Measurements from ENCODE around the gene MEGF9. TPM values are rescaled to one million over a fixed set of nuclear protein-coding genes. Genes with fewer than 3 reads are reported as not detected.

Gene MEGF9
- total and polyA plus RNA-seq, 2 of the 13 experiments (the other 11 are each of a cell fraction or from before 2014, with no cell fraction given): 3.1 to 3.3 TPM

DNA sequence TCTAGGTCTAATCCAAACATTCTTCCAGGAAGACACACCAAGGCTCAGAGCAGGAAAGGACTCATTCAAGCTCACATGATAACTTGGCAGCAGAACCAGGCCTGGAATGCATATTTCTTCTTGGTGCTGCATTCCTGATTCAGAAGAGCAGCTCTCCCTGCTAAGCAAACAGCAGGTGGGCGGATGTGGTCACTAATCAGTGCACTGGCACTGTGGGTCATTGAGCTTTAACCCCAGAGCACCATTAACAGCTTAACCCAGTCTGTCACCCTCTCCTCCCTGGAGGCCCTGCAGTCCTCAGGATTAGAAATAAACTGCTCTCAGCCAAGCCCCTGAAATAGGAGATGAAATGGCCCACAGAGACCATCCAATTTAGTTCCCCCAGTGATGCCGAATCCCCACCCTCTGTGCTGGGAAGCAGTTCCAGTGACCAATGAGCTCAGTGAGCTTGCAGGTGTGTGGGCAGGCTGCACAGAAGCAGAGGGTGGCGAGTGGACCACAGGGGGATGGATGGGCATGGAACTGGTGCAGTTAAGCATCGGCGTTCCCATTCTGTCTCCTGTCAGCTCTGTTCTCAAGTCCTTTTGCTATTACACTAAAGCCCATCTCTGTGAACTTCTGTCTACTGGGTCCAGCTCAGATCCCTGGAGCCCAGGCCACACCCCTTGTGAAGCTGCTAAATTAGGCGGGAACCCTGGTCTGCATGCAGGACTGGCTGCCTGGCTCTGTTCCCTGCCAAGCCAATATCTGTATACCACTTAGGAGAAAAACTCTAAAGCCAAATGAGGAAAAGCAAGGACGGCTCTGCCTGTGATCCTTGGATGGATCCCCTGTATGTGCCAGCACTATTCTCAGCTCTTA, 16.6 kb upstream of the MEGF9 start (continued):
- TF ChIP-seq, protein P1, sequence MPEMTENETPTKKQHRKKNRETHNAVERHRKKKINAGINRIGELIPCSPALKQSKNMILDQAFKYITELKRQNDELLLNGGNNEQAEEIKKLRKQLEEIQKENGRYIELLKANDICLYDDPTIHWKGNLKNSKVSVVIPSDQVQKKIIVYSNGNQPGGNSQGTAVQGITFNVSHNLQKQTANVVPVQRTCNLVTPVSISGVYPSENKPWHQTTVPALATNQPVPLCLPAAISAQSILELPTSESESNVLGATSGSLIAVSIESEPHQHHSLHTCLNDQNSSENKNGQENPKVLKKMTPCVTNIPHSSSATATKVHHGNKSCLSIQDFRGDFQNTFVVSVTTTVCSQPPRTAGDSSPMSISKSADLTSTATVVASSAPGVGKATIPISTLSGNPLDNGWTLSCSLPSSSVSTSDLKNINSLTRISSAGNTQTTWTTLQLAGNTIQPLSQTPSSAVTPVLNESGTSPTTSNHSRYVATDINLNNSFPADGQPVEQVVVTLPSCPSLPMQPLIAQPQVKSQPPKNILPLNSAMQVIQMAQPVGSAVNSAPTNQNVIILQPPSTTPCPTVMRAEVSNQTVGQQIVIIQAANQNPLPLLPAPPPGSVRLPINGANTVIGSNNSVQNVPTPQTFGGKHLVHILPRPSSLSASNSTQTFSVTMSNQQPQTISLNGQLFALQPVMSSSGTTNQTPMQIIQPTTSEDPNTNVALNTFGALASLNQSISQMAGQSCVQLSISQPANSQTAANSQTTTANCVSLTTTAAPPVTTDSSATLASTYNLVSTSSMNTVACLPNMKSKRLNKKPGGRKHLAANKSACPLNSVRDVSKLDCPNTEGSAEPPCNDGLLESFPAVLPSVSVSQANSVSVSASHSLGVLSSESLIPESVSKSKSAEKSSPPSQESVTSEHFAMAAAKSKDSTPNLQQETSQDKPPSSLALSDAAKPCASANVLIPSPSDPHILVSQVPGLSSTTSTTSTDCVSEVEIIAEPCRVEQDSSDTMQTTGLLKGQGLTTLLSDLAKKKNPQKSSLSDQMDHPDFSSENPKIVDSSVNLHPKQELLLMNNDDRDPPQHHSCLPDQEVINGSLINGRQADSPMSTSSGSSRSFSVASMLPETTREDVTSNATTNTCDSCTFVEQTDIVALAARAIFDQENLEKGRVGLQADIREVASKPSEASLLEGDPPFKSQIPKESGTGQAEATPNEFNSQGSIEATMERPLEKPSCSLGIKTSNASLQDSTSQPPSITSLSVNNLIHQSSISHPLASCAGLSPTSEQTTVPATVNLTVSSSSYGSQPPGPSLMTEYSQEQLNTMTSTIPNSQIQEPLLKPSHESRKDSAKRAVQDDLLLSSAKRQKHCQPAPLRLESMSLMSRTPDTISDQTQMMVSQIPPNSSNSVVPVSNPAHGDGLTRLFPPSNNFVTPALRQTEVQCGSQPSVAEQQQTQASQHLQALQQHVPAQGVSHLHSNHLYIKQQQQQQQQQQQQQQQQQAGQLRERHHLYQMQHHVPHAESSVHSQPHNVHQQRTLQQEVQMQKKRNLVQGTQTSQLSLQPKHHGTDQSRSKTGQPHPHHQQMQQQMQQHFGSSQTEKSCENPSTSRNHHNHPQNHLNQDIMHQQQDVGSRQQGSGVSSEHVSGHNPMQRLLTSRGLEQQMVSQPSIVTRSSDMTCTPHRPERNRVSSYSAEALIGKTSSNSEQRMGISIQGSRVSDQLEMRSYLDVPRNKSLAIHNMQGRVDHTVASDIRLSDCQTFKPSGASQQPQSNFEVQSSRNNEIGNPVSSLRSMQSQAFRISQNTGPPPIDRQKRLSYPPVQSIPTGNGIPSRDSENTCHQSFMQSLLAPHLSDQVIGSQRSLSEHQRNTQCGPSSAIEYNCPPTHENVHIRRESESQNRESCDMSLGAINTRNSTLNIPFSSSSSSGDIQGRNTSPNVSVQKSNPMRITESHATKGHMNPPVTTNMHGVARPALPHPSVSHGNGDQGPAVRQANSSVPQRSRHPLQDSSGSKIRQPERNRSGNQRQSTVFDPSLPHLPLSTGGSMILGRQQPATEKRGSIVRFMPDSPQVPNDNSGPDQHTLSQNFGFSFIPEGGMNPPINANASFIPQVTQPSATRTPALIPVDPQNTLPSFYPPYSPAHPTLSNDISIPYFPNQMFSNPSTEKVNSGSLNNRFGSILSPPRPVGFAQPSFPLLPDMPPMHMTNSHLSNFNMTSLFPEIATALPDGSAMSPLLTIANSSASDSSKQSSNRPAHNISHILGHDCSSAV (CRISPR knock-in tag; IDR thresholded peaks at IDR 0.05; ENCODE audit: borderline replicate concordance): no peak
- TF ChIP-seq HNRNPH1 (optimal IDR thresholded peaks at IDR 0.05; ENCODE audit: low read depth, low read length): no peak
- TF ChIP-seq KMT2B (CRISPR knock-in tag; IDR thresholded peaks at IDR 0.05): no peak
- TF ChIP-seq, protein P2, sequence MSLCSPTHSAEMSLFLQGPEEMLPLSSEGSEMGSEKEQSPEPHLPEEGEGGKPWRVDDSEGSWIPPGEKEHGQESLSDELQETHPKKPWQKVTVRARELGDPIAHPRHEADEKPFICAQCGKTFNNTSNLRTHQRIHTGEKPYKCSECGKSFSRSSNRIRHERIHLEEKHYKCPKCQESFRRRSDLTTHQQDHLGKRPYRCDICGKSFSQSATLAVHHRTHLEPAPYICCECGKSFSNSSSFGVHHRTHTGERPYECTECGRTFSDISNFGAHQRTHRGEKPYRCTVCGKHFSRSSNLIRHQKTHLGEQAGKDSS (CRISPR knock-in tag; IDR thresholded peaks at IDR 0.05; ENCODE audit: borderline replicate concordance, low read depth): no peak
- TF ChIP-seq, protein P3, sequence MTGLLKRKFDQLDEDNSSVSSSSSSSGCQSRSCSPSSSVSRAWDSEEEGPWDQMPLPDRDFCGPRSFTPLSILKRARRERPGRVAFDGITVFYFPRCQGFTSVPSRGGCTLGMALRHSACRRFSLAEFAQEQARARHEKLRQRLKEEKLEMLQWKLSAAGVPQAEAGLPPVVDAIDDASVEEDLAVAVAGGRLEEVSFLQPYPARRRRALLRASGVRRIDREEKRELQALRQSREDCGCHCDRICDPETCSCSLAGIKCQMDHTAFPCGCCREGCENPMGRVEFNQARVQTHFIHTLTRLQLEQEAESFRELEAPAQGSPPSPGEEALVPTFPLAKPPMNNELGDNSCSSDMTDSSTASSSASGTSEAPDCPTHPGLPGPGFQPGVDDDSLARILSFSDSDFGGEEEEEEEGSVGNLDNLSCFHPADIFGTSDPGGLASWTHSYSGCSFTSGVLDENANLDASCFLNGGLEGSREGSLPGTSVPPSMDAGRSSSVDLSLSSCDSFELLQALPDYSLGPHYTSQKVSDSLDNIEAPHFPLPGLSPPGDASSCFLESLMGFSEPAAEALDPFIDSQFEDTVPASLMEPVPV (CRISPR knock-in tag; IDR thresholded peaks at IDR 0.05): no peak
- TF ChIP-seq CHD2 (IDR thresholded peaks at IDR 0.05; ENCODE audit: low read depth, low read length): no peak
- TF ChIP-seq NFKB2 (CRISPR knock-in tag; IDR thresholded peaks at IDR 0.05; ENCODE audit: borderline replicate concordance): no peak
- TF ChIP-seq SRSF1 (optimal IDR thresholded peaks at IDR 0.05; ENCODE audit: low read depth, low read length): no peak
- no peak for TF ChIP-seq ARNTL (CRISPR knock-in tag; IDR thresholded peaks at IDR 0.05)
- TF ChIP-seq ZNF296 (CRISPR knock-in tag; conservative IDR thresholded peaks at IDR 0.05): no peak
- TF ChIP-seq, protein P4, sequence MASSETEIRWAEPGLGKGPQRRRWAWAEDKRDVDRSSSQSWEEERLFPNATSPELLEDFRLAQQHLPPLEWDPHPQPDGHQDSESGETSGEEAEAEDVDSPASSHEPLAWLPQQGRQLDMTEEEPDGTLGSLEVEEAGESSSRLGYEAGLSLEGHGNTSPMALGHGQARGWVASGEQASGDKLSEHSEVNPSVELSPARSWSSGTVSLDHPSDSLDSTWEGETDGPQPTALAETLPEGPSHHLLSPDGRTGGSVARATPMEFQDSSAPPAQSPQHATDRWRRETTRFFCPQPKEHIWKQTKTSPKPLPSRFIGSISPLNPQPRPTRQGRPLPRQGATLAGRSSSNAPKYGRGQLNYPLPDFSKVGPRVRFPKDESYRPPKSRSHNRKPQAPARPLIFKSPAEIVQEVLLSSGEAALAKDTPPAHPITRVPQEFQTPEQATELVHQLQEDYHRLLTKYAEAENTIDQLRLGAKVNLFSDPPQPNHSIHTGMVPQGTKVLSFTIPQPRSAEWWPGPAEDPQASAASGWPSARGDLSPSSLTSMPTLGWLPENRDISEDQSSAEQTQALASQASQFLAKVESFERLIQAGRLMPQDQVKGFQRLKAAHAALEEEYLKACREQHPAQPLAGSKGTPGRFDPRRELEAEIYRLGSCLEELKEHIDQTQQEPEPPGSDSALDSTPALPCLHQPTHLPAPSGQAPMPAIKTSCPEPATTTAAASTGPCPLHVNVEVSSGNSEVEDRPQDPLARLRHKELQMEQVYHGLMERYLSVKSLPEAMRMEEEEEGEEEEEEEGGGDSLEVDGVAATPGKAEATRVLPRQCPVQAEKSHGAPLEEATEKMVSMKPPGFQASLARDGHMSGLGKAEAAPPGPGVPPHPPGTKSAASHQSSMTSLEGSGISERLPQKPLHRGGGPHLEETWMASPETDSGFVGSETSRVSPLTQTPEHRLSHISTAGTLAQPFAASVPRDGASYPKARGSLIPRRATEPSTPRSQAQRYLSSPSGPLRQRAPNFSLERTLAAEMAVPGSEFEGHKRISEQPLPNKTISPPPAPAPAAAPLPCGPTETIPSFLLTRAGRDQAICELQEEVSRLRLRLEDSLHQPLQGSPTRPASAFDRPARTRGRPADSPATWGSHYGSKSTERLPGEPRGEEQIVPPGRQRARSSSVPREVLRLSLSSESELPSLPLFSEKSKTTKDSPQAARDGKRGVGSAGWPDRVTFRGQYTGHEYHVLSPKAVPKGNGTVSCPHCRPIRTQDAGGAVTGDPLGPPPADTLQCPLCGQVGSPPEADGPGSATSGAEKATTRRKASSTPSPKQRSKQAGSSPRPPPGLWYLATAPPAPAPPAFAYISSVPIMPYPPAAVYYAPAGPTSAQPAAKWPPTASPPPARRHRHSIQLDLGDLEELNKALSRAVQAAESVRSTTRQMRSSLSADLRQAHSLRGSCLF (CRISPR knock-in tag; IDR thresholded peaks at IDR 0.05; ENCODE audit: borderline replicate concordance): no peak
